Right lobe of liver (tissue), 4 donors: ENCODE results near the gene KRT32.

ENCODE experiments used
- POLR2A ChIP-seq: fragments of 450-650 bp; IDR thresholded peaks from one replicate; pipeline ENCODE4 v1.6.1; 2017; ENCODE audit warnings: antibody characterized with exemption, mild to moderate bottlenecking
- TF ChIP-seq, protein P1 (sequence below), 4 donors: fragments of 200-600 bp in 3 of 4; fragments of 450-650 bp in 1 of 4; IDR thresholded peaks; one replicate each; pipeline versions ENCODE4 v1.5.1 to v1.8.0; 2016 to 2022; ENCODE audit warnings: antibody characterized with exemption in 4 of 4, mild to moderate bottlenecking in 2 of 4
- donor health status: DM: no; HTN: no; CAD: no.
- donor health status: DM: no; HTN: no; CAD: no.
- donor health status: DM: no; HTN: yes; CAD: no.

DNA sequence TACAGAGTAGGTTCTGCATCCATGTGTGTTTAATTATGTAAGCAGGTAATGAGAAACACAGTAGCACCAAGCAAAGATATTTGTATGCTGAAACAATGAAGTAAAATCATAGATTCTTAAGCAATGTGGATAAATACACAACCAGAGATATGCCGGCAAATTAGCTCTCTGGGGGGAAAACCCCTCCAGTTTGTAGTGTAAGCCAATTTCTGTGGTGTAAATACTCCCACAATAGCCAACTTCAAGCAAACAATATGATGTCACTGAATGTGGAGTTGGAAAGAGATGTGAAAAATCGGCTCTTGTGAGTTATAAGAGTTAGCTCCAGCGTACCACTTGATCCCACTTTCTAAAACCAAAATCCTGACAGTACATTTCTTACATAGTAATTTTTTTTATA is 22.5 kb downstream of the KRT32 start:
- TF ChIP-seq, protein P1, sequence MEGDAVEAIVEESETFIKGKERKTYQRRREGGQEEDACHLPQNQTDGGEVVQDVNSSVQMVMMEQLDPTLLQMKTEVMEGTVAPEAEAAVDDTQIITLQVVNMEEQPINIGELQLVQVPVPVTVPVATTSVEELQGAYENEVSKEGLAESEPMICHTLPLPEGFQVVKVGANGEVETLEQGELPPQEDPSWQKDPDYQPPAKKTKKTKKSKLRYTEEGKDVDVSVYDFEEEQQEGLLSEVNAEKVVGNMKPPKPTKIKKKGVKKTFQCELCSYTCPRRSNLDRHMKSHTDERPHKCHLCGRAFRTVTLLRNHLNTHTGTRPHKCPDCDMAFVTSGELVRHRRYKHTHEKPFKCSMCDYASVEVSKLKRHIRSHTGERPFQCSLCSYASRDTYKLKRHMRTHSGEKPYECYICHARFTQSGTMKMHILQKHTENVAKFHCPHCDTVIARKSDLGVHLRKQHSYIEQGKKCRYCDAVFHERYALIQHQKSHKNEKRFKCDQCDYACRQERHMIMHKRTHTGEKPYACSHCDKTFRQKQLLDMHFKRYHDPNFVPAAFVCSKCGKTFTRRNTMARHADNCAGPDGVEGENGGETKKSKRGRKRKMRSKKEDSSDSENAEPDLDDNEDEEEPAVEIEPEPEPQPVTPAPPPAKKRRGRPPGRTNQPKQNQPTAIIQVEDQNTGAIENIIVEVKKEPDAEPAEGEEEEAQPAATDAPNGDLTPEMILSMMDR (IDR thresholded peaks at IDR 0.05), result no peak
- no peak for TF ChIP-seq POLR2A
